SK-N-MC (cell line): Measurements from ENCODE around the gene PDZD2.

Experiments used
- EZH2 ChIP-seq: fragments of 200-600 bp; sonication (generic); IDR thresholded peaks from one replicate; pipeline ENCODE4 v1.6.1; 2017; ENCODE audit warnings: antibody characterized with exemption
- FOXP2 ChIP-seq: optimal IDR thresholded peaks from 2 replicates; pipeline ENCODE3; 2011; ENCODE audit warnings: mild to moderate bottlenecking, moderate library complexity; ENCODE audit not compliant: insufficient read depth; ENCODE audit errors: extremely low read length, control extremely low read depth
- POLR2AphosphoS5 ChIP-seq: IDR thresholded peaks from 2 replicates; pipeline ENCODE4 v1.6.1; 2012; ENCODE audit warnings: mild to moderate bottlenecking, low read depth, low read length, borderline replicate concordance

GRCh38 chr5:31815376-31815775, 176.4 kb downstream of the PDZD2 start:
- TF ChIP-seq POLR2AphosphoS5 (no peak), FOXP2 (no peak), EZH2 (no peak)
